Peyer's patch (tissue), 4 donors: ENCODE results near the gene PLCXD3.

Source experiments
- CTCF ChIP-seq, 6 experiments: fragments of 450-650 bp in 4 of 6; fragments of 200-600 bp in 2 of 6; sonication (generic) in 1 of 6; IDR thresholded peaks; one replicate each; pipeline ENCODE4 v1.5.1; 2017 to 2019; ENCODE audit warnings: antibody characterized with exemption in 6 of 6, mild to moderate bottlenecking in 3 of 6, moderate library complexity in 1 of 6
- POLR2A ChIP-seq, 2 donors: fragments of 450-650 bp; IDR thresholded peaks; one replicate each; pipeline ENCODE4 v1.5.1; 2017; ENCODE audit warnings: antibody characterized with exemption in 2 of 2, mild to moderate bottlenecking in 2 of 2, moderate library complexity in 2 of 2

- no peak for TF ChIP-seq CTCF (IDR thresholded peaks at IDR 0.05)
- TF ChIP-seq POLR2A (IDR thresholded peaks at IDR 0.05) = no peak
Observed at GRCh38 chr5:41279040-41279439, 231.4 kb downstream of the PLCXD3 start.
